ENCODE measurements around the gene POPDC2. TPM values are rescaled to one million over a fixed set of nuclear protein-coding genes. Genes with fewer than 3 reads are reported as not detected.

POPDC2 gene
- polyA plus RNA-seq, 1 of the 3 experiments (the other 2 are of a cell fraction) = 19.9 TPM

DNA sequence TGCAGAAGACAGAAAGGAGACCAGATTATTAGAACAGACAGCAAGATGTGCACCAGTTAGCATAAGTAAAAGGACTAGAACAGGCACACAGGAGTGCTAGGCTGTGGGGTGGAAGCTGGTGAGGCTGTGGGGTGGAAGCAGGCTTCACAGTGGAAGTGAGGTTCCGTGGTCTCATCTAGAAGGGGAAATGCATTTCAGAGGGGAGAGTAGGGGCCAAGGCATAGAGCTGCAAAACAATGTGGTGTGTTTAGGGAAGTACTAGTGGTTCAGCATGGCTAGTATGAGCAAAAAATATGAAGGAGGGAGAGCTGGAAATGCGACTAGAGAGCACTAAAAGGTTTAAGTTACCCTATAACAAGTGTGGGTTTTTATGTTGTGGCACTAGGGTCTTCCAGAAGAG lies 6.5 kb downstream of the POPDC2 start:
- H3K4me2 ChIP-seq = no peak overlapping the region
- 32% methylated on average over 2 of the region's 2 CpGs for WGBS (ENCODE audit: low lambda C conversion rate)
- H2AFZ ChIP-seq (ENCODE audit: low read depth) = no peak overlapping the region
- no peaks in the 10 kb centered on the region for H3K9me2 ChIP-seq
- H3K4me3 ChIP-seq (ENCODE audit: low read depth in 2 of 2, low read length in 1 of 2) = no peak overlapping the region
- CTCF ChIA-PET = interaction anchor here (1.1 to 1.9 kb wide), 2 partner anchors 9 to 10 kb away, joined by 4 to 6 read pairs; no protein-coding TSS in a partner anchor
- no peaks in the 10 kb centered on the region for H3K27me3 ChIP-seq (ENCODE audit: insufficient read depth)
- H3K36me3 ChIP-seq (replicated peaks in 1 of 2; ENCODE audit: control insufficient read depth in 1 of 2, insufficient read depth in 2 of 2, low read length in 1 of 2) = peaks cover 0 to 8% of the 10 kb centered on the region in 2 experiments
- H3K27ac ChIP-seq (ENCODE audit: low read depth in 2 of 2, low read length in 1 of 2) = no peak overlapping the region
- POLR2A ChIA-PET = no interaction called here
- no peaks in the 10 kb centered on the region for H4K20me1 ChIP-seq (ENCODE audit: insufficient read depth)
- H3K4me1 ChIP-seq (ENCODE audit: control insufficient read depth in 1 of 2, insufficient read depth in 2 of 2, low read depth in 1 of 2, low read length in 1 of 2) = peaks cover 0 to 13% of the 10 kb centered on the region in 2 experiments; a peak in 2 of 4 replicates
- TF ChIP-seq, protein P1, sequence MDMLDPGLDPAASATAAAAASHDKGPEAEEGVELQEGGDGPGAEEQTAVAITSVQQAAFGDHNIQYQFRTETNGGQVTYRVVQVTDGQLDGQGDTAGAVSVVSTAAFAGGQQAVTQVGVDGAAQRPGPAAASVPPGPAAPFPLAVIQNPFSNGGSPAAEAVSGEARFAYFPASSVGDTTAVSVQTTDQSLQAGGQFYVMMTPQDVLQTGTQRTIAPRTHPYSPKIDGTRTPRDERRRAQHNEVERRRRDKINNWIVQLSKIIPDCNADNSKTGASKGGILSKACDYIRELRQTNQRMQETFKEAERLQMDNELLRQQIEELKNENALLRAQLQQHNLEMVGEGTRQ (IDR thresholded peaks at IDR 0.05; ENCODE audit: borderline replicate concordance, low read depth, low read length) = no peak
- TF ChIP-seq RFX5 (IDR thresholded peaks at IDR 0.05; ENCODE audit: low read length) = no peak
- TF ChIP-seq, protein P2, sequence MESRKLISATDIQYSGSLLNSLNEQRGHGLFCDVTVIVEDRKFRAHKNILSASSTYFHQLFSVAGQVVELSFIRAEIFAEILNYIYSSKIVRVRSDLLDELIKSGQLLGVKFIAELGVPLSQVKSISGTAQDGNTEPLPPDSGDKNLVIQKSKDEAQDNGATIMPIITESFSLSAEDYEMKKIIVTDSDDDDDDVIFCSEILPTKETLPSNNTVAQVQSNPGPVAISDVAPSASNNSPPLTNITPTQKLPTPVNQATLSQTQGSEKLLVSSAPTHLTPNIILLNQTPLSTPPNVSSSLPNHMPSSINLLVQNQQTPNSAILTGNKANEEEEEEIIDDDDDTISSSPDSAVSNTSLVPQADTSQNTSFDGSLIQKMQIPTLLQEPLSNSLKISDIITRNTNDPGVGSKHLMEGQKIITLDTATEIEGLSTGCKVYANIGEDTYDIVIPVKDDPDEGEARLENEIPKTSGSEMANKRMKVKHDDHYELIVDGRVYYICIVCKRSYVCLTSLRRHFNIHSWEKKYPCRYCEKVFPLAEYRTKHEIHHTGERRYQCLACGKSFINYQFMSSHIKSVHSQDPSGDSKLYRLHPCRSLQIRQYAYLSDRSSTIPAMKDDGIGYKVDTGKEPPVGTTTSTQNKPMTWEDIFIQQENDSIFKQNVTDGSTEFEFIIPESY (IDR thresholded peaks at IDR 0.05; ENCODE audit: borderline replicate concordance, low read depth) = no peak
- no peak for TF ChIP-seq RAD21 (IDR thresholded peaks at IDR 0.05; ENCODE audit: low read length)
- TF ChIP-seq SIN3A (IDR thresholded peaks at IDR 0.05; ENCODE audit: borderline replicate concordance, low read depth, low read length) = no peak
- TF ChIP-seq GATA2 (CRISPR knock-in tag; IDR thresholded peaks at IDR 0.05) = no peak
- TF ChIP-seq FOXJ3 (CRISPR knock-in tag; IDR thresholded peaks at IDR 0.05) = no peak
- TF ChIP-seq NFIC (IDR thresholded peaks at IDR 0.05; ENCODE audit: borderline replicate concordance) = no peak
- TF ChIP-seq, protein P3, sequence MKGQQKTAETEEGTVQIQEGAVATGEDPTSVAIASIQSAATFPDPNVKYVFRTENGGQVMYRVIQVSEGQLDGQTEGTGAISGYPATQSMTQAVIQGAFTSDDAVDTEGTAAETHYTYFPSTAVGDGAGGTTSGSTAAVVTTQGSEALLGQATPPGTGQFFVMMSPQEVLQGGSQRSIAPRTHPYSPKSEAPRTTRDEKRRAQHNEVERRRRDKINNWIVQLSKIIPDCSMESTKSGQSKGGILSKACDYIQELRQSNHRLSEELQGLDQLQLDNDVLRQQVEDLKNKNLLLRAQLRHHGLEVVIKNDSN (IDR thresholded peaks at IDR 0.05; ENCODE audit: borderline replicate concordance, low read depth) = no peak
- TF ChIP-seq POLR2AphosphoS5 (IDR thresholded peaks at IDR 0.05; ENCODE audit: low read depth, low read length) = no peak
- no peak for TF ChIP-seq NRF1 (IDR thresholded peaks at IDR 0.05; ENCODE audit: low read depth, low read length)
- TF ChIP-seq, protein P4, sequence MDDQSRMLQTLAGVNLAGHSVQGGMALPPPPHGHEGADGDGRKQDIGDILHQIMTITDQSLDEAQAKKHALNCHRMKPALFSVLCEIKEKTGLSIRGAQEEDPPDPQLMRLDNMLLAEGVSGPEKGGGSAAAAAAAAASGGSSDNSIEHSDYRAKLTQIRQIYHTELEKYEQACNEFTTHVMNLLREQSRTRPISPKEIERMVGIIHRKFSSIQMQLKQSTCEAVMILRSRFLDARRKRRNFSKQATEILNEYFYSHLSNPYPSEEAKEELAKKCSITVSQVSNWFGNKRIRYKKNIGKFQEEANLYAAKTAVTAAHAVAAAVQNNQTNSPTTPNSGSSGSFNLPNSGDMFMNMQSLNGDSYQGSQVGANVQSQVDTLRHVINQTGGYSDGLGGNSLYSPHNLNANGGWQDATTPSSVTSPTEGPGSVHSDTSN (IDR thresholded peaks at IDR 0.05) = no peak
- TF ChIP-seq GABPA (IDR thresholded peaks at IDR 0.05; ENCODE audit: low read depth) = no peak
- no peak for TF ChIP-seq CHD2 (IDR thresholded peaks at IDR 0.05; ENCODE audit: low read length, partially characterized antibody)
- TF ChIP-seq TEAD4 (IDR thresholded peaks at IDR 0.05; ENCODE audit: borderline replicate concordance, insufficient read depth) = no peak
- TF ChIP-seq RCOR1 (IDR thresholded peaks at IDR 0.05; ENCODE audit: low read length) = no peak
- H3F3A ChIP-seq (replicated peaks; ENCODE audit: insufficient read depth) = no peaks in the 10 kb centered on the region
- DNase-seq = no peak
- no peaks in the 10 kb centered on the region for H3K79me2 ChIP-seq (ENCODE audit: insufficient read depth)
- H3K9ac ChIP-seq = no peak overlapping the region
- no peaks in the 10 kb centered on the region for H3K9me3 ChIP-seq
